Ishikawa (cell line): Measurements from ENCODE around the gene RRBP1.

Experiments
- CEBPB ChIP-seq: IDR thresholded peaks from 2 replicates; pipeline ENCODE4 v1.6.1; 2012
- CREB1 ChIP-seq: IDR thresholded peaks from 2 replicates; pipeline ENCODE4 v1.6.1; 2012; ENCODE audit warnings: low read depth
- EP300 ChIP-seq: IDR thresholded peaks from 2 replicates; pipeline ENCODE4 v1.6.1; 2012; ENCODE audit warnings: borderline replicate concordance
- MAX ChIP-seq: IDR thresholded peaks from 2 replicates; pipeline ENCODE4 v1.6.1; 2012
- NFIC ChIP-seq: IDR thresholded peaks from 2 replicates; pipeline ENCODE4 v1.6.1; 2012
- RAD21 ChIP-seq: IDR thresholded peaks from 2 replicates; pipeline ENCODE4 v1.6.1; 2012; ENCODE audit warnings: low read depth
- REST ChIP-seq: IDR thresholded peaks from 2 replicates; pipeline ENCODE4 v1.6.1; 2012; ENCODE audit warnings: low read depth, mild to moderate bottlenecking
- TAF1 ChIP-seq: IDR thresholded peaks from 2 replicates; pipeline ENCODE4 v1.6.1; 2012; ENCODE audit warnings: low read depth, mild to moderate bottlenecking
- USF1 ChIP-seq: IDR thresholded peaks from 2 replicates; pipeline ENCODE4 v1.6.1; 2012
- ZBTB7A ChIP-seq: IDR thresholded peaks from 2 replicates; pipeline ENCODE4 v1.6.1; 2012; ENCODE audit warnings: low read depth

GRCh38 chr20:17568972-17569521 is 113.0 kb downstream of the RRBP1 start:
- TF ChIP-seq REST: no peak
- TF ChIP-seq TAF1: peak; percentile 61; the same call in 1 of the 2 replicates
- TF ChIP-seq RAD21: no peak
- no peak for TF ChIP-seq CEBPB
- peak; percentile 52; the same call in 1 of the 2 replicates for TF ChIP-seq EP300
- no peak for TF ChIP-seq CREB1
- TF ChIP-seq NFIC: no peak
- TF ChIP-seq MAX: peak; percentile 56; the same call in 1 of the 2 replicates
- no peak for TF ChIP-seq ZBTB7A
- TF ChIP-seq USF1: 0 out of 2 replicates have a peak, but pooled peaks have one; percentile 6
